Measurements from ENCODE around the gene BACE2.

Gene BACE2

GRCh38 chr21:41226853-41227252 is 58.9 kb downstream of the BACE2 start:
- TF ChIP-seq, protein P1, sequence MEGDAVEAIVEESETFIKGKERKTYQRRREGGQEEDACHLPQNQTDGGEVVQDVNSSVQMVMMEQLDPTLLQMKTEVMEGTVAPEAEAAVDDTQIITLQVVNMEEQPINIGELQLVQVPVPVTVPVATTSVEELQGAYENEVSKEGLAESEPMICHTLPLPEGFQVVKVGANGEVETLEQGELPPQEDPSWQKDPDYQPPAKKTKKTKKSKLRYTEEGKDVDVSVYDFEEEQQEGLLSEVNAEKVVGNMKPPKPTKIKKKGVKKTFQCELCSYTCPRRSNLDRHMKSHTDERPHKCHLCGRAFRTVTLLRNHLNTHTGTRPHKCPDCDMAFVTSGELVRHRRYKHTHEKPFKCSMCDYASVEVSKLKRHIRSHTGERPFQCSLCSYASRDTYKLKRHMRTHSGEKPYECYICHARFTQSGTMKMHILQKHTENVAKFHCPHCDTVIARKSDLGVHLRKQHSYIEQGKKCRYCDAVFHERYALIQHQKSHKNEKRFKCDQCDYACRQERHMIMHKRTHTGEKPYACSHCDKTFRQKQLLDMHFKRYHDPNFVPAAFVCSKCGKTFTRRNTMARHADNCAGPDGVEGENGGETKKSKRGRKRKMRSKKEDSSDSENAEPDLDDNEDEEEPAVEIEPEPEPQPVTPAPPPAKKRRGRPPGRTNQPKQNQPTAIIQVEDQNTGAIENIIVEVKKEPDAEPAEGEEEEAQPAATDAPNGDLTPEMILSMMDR (IDR thresholded peaks at IDR 0.05; ENCODE audit: extremely low read depth, insufficient read depth, missing control alignments) = no peak
- in situ Hi-C loops (cut with MboI; ENCODE audit: low pct_unique_long_range_greater_than_20kb, low sequenced_read_pairs, unreplicated experiment) = no loop called here
- DNase-seq (ENCODE audit: low spot score) = no peak

DNA sequence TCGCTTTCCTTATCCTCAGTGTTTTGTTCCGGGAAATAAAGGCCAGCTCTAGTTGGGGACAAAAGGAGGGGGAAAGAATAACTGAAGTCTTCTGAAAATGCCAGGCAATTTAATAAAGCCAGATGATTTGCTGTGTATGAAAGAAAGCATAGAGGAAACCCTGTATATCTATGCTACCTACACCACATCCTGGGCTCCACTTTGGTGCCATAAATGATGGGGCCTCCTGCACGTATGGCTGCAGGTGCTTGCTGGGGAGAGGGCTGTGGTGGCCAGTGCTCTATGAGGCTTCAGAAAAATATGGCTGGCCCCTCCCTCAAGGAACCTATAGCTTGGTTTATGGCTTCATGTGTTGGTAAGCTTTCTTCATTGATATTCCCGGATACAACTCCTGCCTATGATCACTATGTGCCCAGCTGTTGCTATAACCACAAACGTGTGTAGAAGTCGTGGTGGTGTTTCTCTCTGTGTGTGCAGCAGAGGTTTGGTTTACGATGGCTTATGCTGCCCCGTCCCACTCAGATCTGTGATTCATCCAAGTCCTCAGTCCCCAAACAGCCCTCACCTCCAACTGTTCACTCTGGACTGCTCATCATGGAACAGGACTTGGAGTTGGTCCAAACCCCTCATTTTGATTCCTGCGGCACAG is 59.5 kb downstream of the BACE2 start:
- in situ Hi-C loops (cut with MboI; ENCODE audit: low pct_unique_long_range_greater_than_20kb, low sequenced_read_pairs, unreplicated experiment) = no loop called here
- no peak for DNase-seq (ENCODE audit: low spot score)

GRCh38 chr21:41228006-41228370 is 60.0 kb downstream of the BACE2 start:
- in situ Hi-C loops (cut with MboI; ENCODE audit: low pct_unique_long_range_greater_than_20kb, low sequenced_read_pairs, unreplicated experiment) = no loop called here
- DNase-seq (ENCODE audit: low spot score) = no peak
- TF ChIP-seq, protein P1 (IDR thresholded peaks at IDR 0.05; ENCODE audit: extremely low read depth, insufficient read depth, missing control alignments) = no peak

More for the DNA sequence above, 59.5 kb downstream of the BACE2 start:
- TF ChIP-seq, protein P1 (IDR thresholded peaks at IDR 0.05; ENCODE audit: extremely low read depth, insufficient read depth, missing control alignments) = no peak

GRCh38 chr21:41228492-41228891 is 60.5 kb downstream of the BACE2 start:
- TF ChIP-seq, protein P1 (IDR thresholded peaks at IDR 0.05; ENCODE audit: extremely low read depth, insufficient read depth, missing control alignments) = no peak
- DNase-seq (ENCODE audit: low spot score) = no peak
- in situ Hi-C loops (cut with MboI; ENCODE audit: low pct_unique_long_range_greater_than_20kb, low sequenced_read_pairs, unreplicated experiment) = no loop called here

DNA sequence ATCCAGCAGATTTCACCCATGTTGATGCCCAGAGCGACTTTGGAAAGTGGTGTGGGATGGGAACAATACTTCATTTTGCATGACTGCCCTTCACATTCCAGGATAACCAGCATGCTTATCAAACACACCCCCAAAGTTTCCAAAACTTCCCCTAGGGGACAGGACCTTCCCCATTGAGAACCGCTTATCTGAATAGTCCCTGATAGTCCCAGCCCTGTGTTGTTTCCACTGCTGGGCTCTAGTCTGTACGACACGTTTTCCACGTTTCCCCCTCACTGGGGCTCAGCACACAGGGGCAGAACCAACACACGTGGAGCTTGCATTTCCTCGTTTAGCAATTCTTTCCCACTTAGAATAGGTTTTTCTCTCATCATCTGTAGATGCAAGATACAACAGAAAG is 61.0 kb downstream of the BACE2 start:
- no peak for DNase-seq (ENCODE audit: low spot score)
- in situ Hi-C loops (cut with MboI; ENCODE audit: low pct_unique_long_range_greater_than_20kb, low sequenced_read_pairs, unreplicated experiment) = no loop called here
- TF ChIP-seq, protein P1 (IDR thresholded peaks at IDR 0.05; ENCODE audit: extremely low read depth, insufficient read depth, missing control alignments) = no peak

DNA sequence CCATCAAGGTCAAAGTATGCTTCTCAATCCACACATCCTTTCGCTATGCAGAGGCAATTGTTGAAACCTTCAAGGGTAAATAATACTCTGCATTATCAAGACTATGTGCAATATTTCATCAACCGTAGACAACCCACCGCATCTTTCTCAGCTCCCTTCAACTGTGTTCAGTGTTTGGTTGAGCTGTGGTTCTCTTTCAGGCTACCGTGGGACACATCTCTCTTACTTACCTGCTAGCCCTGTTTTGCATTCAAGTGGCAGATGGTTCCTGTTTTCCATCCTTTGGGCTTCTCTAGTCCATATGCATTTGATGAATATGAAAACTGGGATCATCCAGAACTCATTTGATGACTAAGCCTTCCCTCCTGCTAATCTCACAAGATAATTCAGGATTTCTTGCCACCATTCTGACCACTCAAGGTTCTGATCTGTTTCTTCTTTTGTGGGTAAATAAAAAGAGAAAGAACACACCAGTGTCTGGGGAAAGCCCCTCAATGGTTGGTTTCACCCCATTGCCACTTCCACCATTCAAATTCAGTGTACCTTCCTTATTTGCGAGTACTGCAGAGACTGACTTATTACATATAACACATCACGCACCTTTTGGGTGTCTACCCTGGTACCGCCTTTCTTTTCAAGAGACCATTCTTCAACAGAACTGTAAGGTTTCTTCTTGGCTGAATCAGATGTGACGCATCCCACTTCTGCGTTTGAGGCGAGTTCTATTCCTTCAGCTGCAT is 61.7 kb downstream of the BACE2 start:
- in situ Hi-C loops (cut with MboI; ENCODE audit: low pct_unique_long_range_greater_than_20kb, low sequenced_read_pairs, unreplicated experiment) = no loop called here
- DNase-seq (ENCODE audit: low spot score) = no peak
- TF ChIP-seq, protein P1 (IDR thresholded peaks at IDR 0.05; ENCODE audit: extremely low read depth, insufficient read depth, missing control alignments) = no peak
